OCI-LY7 (cell line): ENCODE results near the gene KDM6B. TPM values are rescaled to one million over a fixed set of nuclear protein-coding genes. Genes with fewer than 3 reads are reported as not detected.

ENCODE experiments used
- BruUV-seq: library from RNA; stranded (reverse); fragments of 400-500 nt; replicated peaks from 2 replicates; lab custom pipeline; 2021; lab: Mats Ljungman, UMichigan
- CTCF ChIA-PET: fragments of 300-600 bp; sonication (Branson Sonifier 250); formaldehyde crosslinking; loops from one replicate; lab custom pipeline; 2022; ENCODE audit warnings: antibody characterized with exemption; ENCODE audit not compliant: unreplicated experiment; lab: Charles Lee
- POLR2A ChIA-PET: fragments of 300-600 bp; sonication (Branson Sonifier 250); formaldehyde crosslinking; loops from one replicate; lab custom pipeline; 2022; ENCODE audit warnings: antibody characterized with exemption; lab: Charles Lee
- DNase-seq: peaks from one replicate; pipeline ENCODE4 v3.0.0-alpha.2; 2015; ENCODE audit warnings: low spot score
- H2AFZ ChIP-seq: fragments of 200-600 bp; sonication (generic), shearing (Covaris generic); 2 replicates; pipeline ENCODE4 v1.6.1; 2014; ENCODE audit warnings: mild to moderate bottlenecking, antibody characterized with exemption, low read length, moderate library complexity
- H3K27ac ChIP-seq: fragments of 200-600 bp; sonication (generic); 2 replicates; pipeline ENCODE4 v1.5.1; 2014; ENCODE audit warnings: mixed run types, low read depth, mild to moderate bottlenecking, moderate library complexity, low read length, inconsistent platforms; ENCODE audit not compliant: poor library complexity, severe bottlenecking
- H3K36me3 ChIP-seq: fragments of 200-600 bp; sonication (generic); 2 replicates; pipeline ENCODE4 v1.6.1; 2014; ENCODE audit warnings: mild to moderate bottlenecking, antibody characterized with exemption, low read length, moderate library complexity, mixed read lengths; ENCODE audit not compliant: insufficient read depth
- H3K4me1 ChIP-seq: fragments of 200-600 bp; sonication (generic); 2 replicates; pipeline ENCODE4 v1.5.1; 2014; ENCODE audit warnings: mild to moderate bottlenecking, low read length; ENCODE audit not compliant: insufficient read depth, poor library complexity, severe bottlenecking
- H3K4me2 ChIP-seq: fragments of 200-600 bp; sonication (generic); 2 replicates; pipeline ENCODE4 v1.6.1; 2014; ENCODE audit warnings: mild to moderate bottlenecking, low read length
- H3K4me3 ChIP-seq: fragments of 200-600 bp; sonication (generic); 2 replicates; pipeline ENCODE4 v1.5.1; 2014; ENCODE audit warnings: mild to moderate bottlenecking, low read depth, low read length; ENCODE audit not compliant: poor library complexity, severe bottlenecking
- H3K79me2 ChIP-seq: fragments of 200-600 bp; sonication (generic); 2 replicates; pipeline ENCODE4 v1.6.1; 2016; ENCODE audit warnings: low read depth, mild to moderate bottlenecking, low read length, moderate library complexity, mixed read lengths; ENCODE audit not compliant: insufficient read depth
- H3K9me2 ChIP-seq: fragments of 200-600 bp; sonication (generic); 2 replicates; pipeline ENCODE4 v1.6.1; 2016; ENCODE audit warnings: mild to moderate bottlenecking, low read length, mixed read lengths; ENCODE audit not compliant: insufficient read depth
- H3K9me3 ChIP-seq: fragments of 200-600 bp; sonication (generic); 2 replicates; pipeline ENCODE4 v1.6.1; 2014; ENCODE audit warnings: mild to moderate bottlenecking, mixed run types, low read length, mixed read lengths
- H4K20me1 ChIP-seq: fragments of 200-600 bp; sonication (generic); 2 replicates; pipeline ENCODE4 v1.6.1; 2014; ENCODE audit warnings: mild to moderate bottlenecking, antibody characterized with exemption, low read length, moderate library complexity, mixed read lengths; ENCODE audit not compliant: insufficient read depth
- CTCF ChIP-seq: fragments of 200-600 bp; sonication (generic); conservative IDR thresholded peaks from 2 replicates; pipeline ENCODE4 v1.5.1; 2014; ENCODE audit warnings: mild to moderate bottlenecking, antibody characterized with exemption, low read length, moderate library complexity, mixed read lengths
- EZH2phosphoT487 ChIP-seq: fragments of 200-600 bp; sonication (generic); IDR thresholded peaks from 2 replicates; pipeline ENCODE4 v1.6.1; 2018; ENCODE audit warnings: low read depth, borderline replicate concordance, mild to moderate bottlenecking, mixed run types, antibody characterized with exemption, low read length, moderate library complexity, mixed read lengths
- intact Hi-C: fragments of 100-400 bp; cut with micrococcal nuclease; formaldehyde crosslinking; loops from one replicate; pipeline ENCODE4 v1.10.0; 2022; ENCODE audit not compliant: unreplicated experiment
- total RNA-seq, 2 experiments: library from RNA; depleted of rRNA in 1 of 2; stranded (reverse); fragments of >200 nt in 1 of 2; shearing (Covaris generic) in 1 of 2; gene quantifications; 2 replicates each; pipeline ENCODE4 v1.2.3, GENCODE V29; 2014 to 2022

KDM6B gene
- total RNA-seq, 2 experiments from 2014 or later, result 10.0 to 62.9 TPM

- H4K20me1 ChIP-seq, result no peaks in the 10 kb centered on the region
- ChIA-PET POLR2A (no interaction called here), CTCF (no interaction called here)
- no peak overlapping the region for H3K4me2 ChIP-seq
- BruUV-seq, result no TSS peak
- no peaks in the 10 kb centered on the region for H3K36me3 ChIP-seq
- H3K27ac ChIP-seq, result no peak overlapping the region
- no peak overlapping the region for H3K4me3 ChIP-seq
- H3K9me3 ChIP-seq, result no peaks in the 10 kb centered on the region
- no peaks in the 10 kb centered on the region for H3K4me1 ChIP-seq
- intact Hi-C loops, result no loop called here
- no peaks in the 10 kb centered on the region for H3K9me2 ChIP-seq
- no peak for DNase-seq
- no peak overlapping the region for H2AFZ ChIP-seq
- H3K79me2 ChIP-seq, result no peaks in the 10 kb centered on the region
- TF ChIP-seq EZH2phosphoT487 (no peak), CTCF (no peak)
These were observed 39.8 kb upstream of the KDM6B start for GRCh38 chr17:7794075-7794663.

GRCh38 chr17:7797976-7798375 lies 36.0 kb upstream of the KDM6B start:
- H3K36me3 ChIP-seq, result no peaks in the 10 kb centered on the region
- H3K27ac ChIP-seq, result no peak overlapping the region
- no peak overlapping the region for H3K4me3 ChIP-seq
- H3K4me1 ChIP-seq, result no peaks in the 10 kb centered on the region
- no peaks in the 10 kb centered on the region for H4K20me1 ChIP-seq
- BruUV-seq, result no TSS peak
- ChIA-PET CTCF (interaction anchor here (0.5 kb wide), 1 partner anchor 21 kb away, joined by 3 read pairs; no protein-coding TSS in a partner anchor), POLR2A (interaction anchor here (0.5 kb wide), 1 partner anchor 166 kb away, joined by 3 read pairs; no protein-coding TSS in a partner anchor)
- intact Hi-C loops, result no loop called here
- H3K79me2 ChIP-seq, result no peaks in the 10 kb centered on the region
- H3K4me2 ChIP-seq, result no peak overlapping the region
- H3K9me3 ChIP-seq, result no peaks in the 10 kb centered on the region
- no peak overlapping the region for H2AFZ ChIP-seq
- no peak for DNase-seq
- no peaks in the 10 kb centered on the region for H3K9me2 ChIP-seq
- TF ChIP-seq EZH2phosphoT487, result no peak
- no peak for TF ChIP-seq CTCF

GRCh38 chr17:7798839-7799238 lies 35.2 kb upstream of the KDM6B start:
- no peaks in the 10 kb centered on the region for H3K36me3 ChIP-seq
- TF ChIP-seq CTCF, result no peak
- no peak for TF ChIP-seq EZH2phosphoT487
- no peak overlapping the region for H2AFZ ChIP-seq
- CTCF ChIA-PET, result interaction anchor here (0.6 kb wide), 1 partner anchor 321 kb away, joined by 4 read pairs; no protein-coding TSS in a partner anchor
- H3K9me2 ChIP-seq, result no peaks in the 10 kb centered on the region
- H3K9me3 ChIP-seq, result no peaks in the 10 kb centered on the region
- H3K27ac ChIP-seq, result no peak overlapping the region
- H3K4me1 ChIP-seq, result no peaks in the 10 kb centered on the region
- DNase-seq, result no peak
- POLR2A ChIA-PET, result no interaction called here
- no peak overlapping the region for H3K4me2 ChIP-seq
- BruUV-seq, result no TSS peak
- intact Hi-C loops, result no loop called here
- H3K79me2 ChIP-seq, result no peaks in the 10 kb centered on the region
- no peak overlapping the region for H3K4me3 ChIP-seq
- H4K20me1 ChIP-seq, result no peaks in the 10 kb centered on the region
